Kidney (tissue), 14 donors: ENCODE results near the gene SBNO2. TPM values are rescaled to one million over a fixed set of nuclear protein-coding genes. Genes with fewer than 3 reads are reported as not detected.

Experiments
- DNase-seq, 5 donors: peaks; one replicate each; pipeline ENCODE4 v3.0.0-alpha.2; 2013 to 2020
- FAIRE-seq: peaks from 2 replicates; lab custom pipeline; 2012; peaks lifted over from hg19 to GRCh38; lab: Jason Lieb, UNC
- H3K27ac ChIP-seq, 2 donors: one replicate each; pipeline ENCODE4 v1.7.0; 2013; ENCODE audit warnings: low read depth in 2 of 2, low read length in 2 of 2, inconsistent platforms in 1 of 2
- H3K27me3 ChIP-seq: one replicate; pipeline ENCODE4 v1.7.1; 2013; ENCODE audit warnings: low read length, inconsistent platforms; ENCODE audit not compliant: control insufficient read depth, insufficient read depth
- H3K36me3 ChIP-seq, 3 donors: one replicate each; pipeline versions ENCODE4 v1.7.0 to v1.7.1; 2013; ENCODE audit warnings: low read length in 3 of 3, control low read depth in 1 of 3, inconsistent platforms in 1 of 3; ENCODE audit not compliant: insufficient read depth in 3 of 3, control insufficient read depth in 2 of 3
- H3K4me1 ChIP-seq, 3 donors: one replicate each; pipeline versions ENCODE4 v1.7.0 to v1.7.1; 2013; ENCODE audit warnings: low read length in 3 of 3, inconsistent platforms in 1 of 3, low read depth in 1 of 3; ENCODE audit not compliant: control insufficient read depth in 2 of 3, insufficient read depth in 2 of 3
- H3K4me3 ChIP-seq, 3 donors: one replicate each; pipeline versions ENCODE4 v1.7.0 to v1.8.1; 2013; ENCODE audit warnings: low read length in 3 of 3, control low read depth in 1 of 3, inconsistent platforms in 1 of 3
- H3K9ac ChIP-seq, 3 donors: one replicate each; pipeline versions ENCODE4 v1.7.0 to v1.7.1; 2013; ENCODE audit warnings: low read length in 3 of 3, control low read depth in 1 of 3, inconsistent platforms in 1 of 3
- H3K9me3 ChIP-seq, 3 donors: one replicate each; pipeline versions ENCODE4 v1.7.0 to v1.7.1; 2013; ENCODE audit warnings: low read length in 3 of 3, control low read depth in 1 of 3, inconsistent platforms in 1 of 3; ENCODE audit not compliant: control insufficient read depth in 2 of 3, insufficient read depth in 1 of 3
- CTCF ChIP-seq: IDR thresholded peaks from 3 replicates; pipeline ENCODE4 v1.5.1; 2012; ENCODE audit warnings: mild to moderate bottlenecking, moderate library complexity, borderline replicate concordance; ENCODE audit not compliant: insufficient read depth; ENCODE audit errors: extremely low read depth
- intact Hi-C: fragments of 100-400 bp; cut with DNase I; formaldehyde crosslinking; loops from one replicate; pipeline ENCODE4 v1.11.1; 2022
- polyA plus RNA-seq: library from polyadenylated mRNA; stranded (reverse); fragments of 350-450 nt; fragmentation: Illumina TruSeq; extraction: RNeasy Lipid Tissue Mini Kit (QIAGEN cat#74804); gene quantifications from one replicate; pipeline ENCODE4 v1.2.3, GENCODE V29; 2014; ENCODE audit warnings: low read depth, low replicate concordance; ENCODE audit not compliant: insufficient read depth
- total RNA-seq: library from RNA; stranded (reverse); fragmentation: NEBNext Ultra II Directional; extraction: Animal tissue kit (Norgen Biotek cat#: 25700); gene quantifications from one replicate; pipeline ENCODE4 v1.2.1, GENCODE V29; 2021
- donor health status: control.
- donor health status: control.
- donor health status: control.
- donor health status: control.
- donor health status: control.
- donor health status: DM: yes; HTN: yes; CAD: no.
- donor health status: Normal renal cell carcinoma (clear cell type).

SBNO2 gene
- total and polyA plus RNA-seq, 2 donors from 2014 or later = 12.2 to 156 TPM

GRCh38 chr19:1087813-1088415 is 86.2 kb downstream of the SBNO2 start:
- peak overlapping the region in 1 of 2 donors; percentile 47 for H3K27ac ChIP-seq
- intact Hi-C loops = no loop called here
- peaks cover 0 to 6% (median 4%) of the 10 kb centered on the region in 3 donors for H3K36me3 ChIP-seq
- H3K4me1 ChIP-seq = peaks cover 0 to 1% (median 0%) of the 10 kb centered on the region in 3 donors
- no peaks in the 10 kb centered on the region for H3K9me3 ChIP-seq
- TF ChIP-seq CTCF = no peak
- FAIRE-seq (no peak), DNase-seq (no peak)
- H3K27me3 ChIP-seq = no peaks in the 10 kb centered on the region
- H3K9ac ChIP-seq = no peak overlapping the region
- no peak overlapping the region for H3K4me3 ChIP-seq

GRCh38 chr19:1086613-1087012 is 87.5 kb downstream of the SBNO2 start:
- FAIRE-seq (no peak), DNase-seq (no peak)
- intact Hi-C loops = no loop called here
- no peak overlapping the region for H3K9ac ChIP-seq
- peaks cover 0 to 3% (median 0%) of the 10 kb centered on the region in 3 donors for H3K4me1 ChIP-seq
- H3K27ac ChIP-seq = no peak overlapping the region
- peaks cover 0 to 4% (median under 1%) of the 10 kb centered on the region in 3 donors for H3K36me3 ChIP-seq
- no peak overlapping the region for H3K4me3 ChIP-seq
- no peaks in the 10 kb centered on the region for H3K9me3 ChIP-seq
- no peak for TF ChIP-seq CTCF
- no peaks in the 10 kb centered on the region for H3K27me3 ChIP-seq

GRCh38 chr19:1085676-1086442 is 88.2 kb downstream of the SBNO2 start:
- Histone ChIP-seq H3K4me1 (peaks cover 0 to 4% (median 0%) of the 10 kb centered on the region in 3 donors), H3K9me3 (no peaks in the 10 kb centered on the region), H3K27me3 (no peaks in the 10 kb centered on the region), H3K27ac (no peak overlapping the region), H3K4me3 (no peak overlapping the region), H3K9ac (no peak overlapping the region), H3K36me3 (peaks cover 0 to 4% (median 0%) of the 10 kb centered on the region in 3 donors)
- intact Hi-C loops = no loop called here
- no peak for FAIRE-seq
- no peak for TF ChIP-seq CTCF
- DNase-seq = no peak
